Measurements from ENCODE around the gene TRIOBP.

DNA sequence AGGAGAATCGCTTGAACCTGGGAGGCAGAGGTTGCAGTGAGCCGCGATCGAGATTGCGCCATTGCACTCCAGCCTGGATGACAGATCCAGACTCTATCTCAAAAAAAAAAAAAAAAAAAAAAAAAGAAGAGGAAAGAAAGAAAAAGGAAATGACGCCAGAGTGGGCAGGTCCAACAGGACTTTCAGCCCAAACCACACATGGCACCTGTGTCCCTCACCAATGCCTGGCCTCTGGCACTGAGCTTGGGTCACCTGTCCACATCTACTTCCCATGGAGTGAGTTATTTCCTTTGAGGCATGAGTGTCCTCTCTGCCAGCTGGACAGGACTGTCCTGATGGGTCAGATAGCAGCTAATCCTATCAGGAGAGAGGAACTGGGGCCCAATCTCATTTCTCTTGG is 95.6 kb downstream of the TRIOBP start:
- TF ChIP-seq EP300 (IDR thresholded peaks at IDR 0.05) (no peak), CTCF (IDR thresholded peaks at IDR 0.05) (no peak), POLR2AphosphoS5 (IDR thresholded peaks at IDR 0.05) (no peak)

All from suprapubic skin (tissue), 4 donors.